HFF-Myc (cell line): ENCODE measurements around the gene RRP1B.
A peak's percentile ranks its signal among the peaks of the same experiment; 100 is the strongest.
"Not testable (repeated sequence)": the region's sequence is repeated elsewhere in the genome, so short reads cannot be mapped to it uniquely, and the experiment has no call there.

Experiments used
- DNase-seq: peaks from one replicate; pipeline ENCODE4 v3.0.0-alpha.2; 2011; ENCODE audit warnings: low read depth; ENCODE audit errors: extremely low read depth
- H3K4me3 ChIP-seq: replicated peaks from 2 replicates; pipeline ENCODE4 v1.5.1; 2011; ENCODE audit warnings: low read depth, mild to moderate bottlenecking, control low read depth, low read length
- CTCF ChIP-seq: IDR thresholded peaks from 2 replicates; pipeline ENCODE4 v1.5.1; 2012; ENCODE audit warnings: mild to moderate bottlenecking, low read depth, low read length, control low read depth; ENCODE audit errors: missing control alignments

The RRP1B gene

GRCh38 chr21:43697758-43698643, 38.6 kb downstream of the RRP1B start:
- H3K4me3 ChIP-seq = no peak overlapping the region
- no peak for DNase-seq

DNA sequence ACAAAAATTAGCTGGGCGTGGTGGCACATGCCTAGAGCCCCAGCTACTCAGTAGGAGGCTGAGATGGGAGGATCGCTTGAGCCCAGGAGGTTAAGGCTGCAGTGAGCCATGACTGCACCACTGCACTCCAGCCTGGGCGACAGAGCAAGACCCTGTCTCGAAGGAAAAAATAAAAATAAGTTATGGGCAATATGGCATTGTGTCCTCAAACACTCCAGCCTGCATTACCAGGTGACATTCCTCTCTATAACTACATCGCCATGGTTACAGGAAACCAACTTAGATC, 40.1 kb downstream of the RRP1B start:
- H3K4me3 ChIP-seq = not testable (repeated sequence)

More at GRCh38 chr21:43697758-43698643, 38.6 kb downstream of the RRP1B start:
- TF ChIP-seq CTCF = no peak

DNA sequence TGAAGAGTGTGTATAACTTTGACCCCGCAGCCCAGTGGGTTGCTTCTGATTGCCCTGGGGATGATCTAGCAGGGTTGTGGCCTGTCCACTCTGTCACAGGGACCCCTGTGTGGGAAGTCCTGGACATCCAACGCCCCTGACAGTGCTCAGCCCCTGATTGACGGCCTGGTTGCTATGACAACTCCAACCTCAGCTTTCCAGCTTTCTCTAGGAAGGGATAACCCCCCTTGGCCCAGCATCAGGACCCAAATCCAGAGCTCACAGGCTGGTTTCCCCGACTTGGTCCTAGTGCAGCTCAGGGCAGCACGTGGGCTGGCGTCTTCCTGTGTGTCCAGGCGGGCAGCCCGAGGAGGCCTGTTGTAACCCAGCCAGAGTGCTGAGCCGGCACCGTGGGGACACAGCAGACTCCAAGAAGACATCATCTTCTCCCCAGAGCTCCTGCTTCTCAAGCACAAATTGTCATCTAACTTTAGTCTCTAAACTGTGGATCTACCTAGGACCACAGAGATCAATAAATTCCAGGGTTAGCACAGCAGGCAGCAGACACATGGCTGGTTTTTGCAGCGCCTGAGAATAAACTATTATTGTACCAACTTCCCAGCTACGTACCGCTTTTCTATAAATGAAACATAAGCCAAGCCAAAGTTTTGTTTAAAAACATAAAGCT, 40.7 kb downstream of the RRP1B start:
- DNase-seq = no peak
- no peak overlapping the region for H3K4me3 ChIP-seq
- TF ChIP-seq CTCF = no peak

More for the DNA sequence above, 40.1 kb downstream of the RRP1B start:
- not testable (repeated sequence) for DNase-seq

DNA sequence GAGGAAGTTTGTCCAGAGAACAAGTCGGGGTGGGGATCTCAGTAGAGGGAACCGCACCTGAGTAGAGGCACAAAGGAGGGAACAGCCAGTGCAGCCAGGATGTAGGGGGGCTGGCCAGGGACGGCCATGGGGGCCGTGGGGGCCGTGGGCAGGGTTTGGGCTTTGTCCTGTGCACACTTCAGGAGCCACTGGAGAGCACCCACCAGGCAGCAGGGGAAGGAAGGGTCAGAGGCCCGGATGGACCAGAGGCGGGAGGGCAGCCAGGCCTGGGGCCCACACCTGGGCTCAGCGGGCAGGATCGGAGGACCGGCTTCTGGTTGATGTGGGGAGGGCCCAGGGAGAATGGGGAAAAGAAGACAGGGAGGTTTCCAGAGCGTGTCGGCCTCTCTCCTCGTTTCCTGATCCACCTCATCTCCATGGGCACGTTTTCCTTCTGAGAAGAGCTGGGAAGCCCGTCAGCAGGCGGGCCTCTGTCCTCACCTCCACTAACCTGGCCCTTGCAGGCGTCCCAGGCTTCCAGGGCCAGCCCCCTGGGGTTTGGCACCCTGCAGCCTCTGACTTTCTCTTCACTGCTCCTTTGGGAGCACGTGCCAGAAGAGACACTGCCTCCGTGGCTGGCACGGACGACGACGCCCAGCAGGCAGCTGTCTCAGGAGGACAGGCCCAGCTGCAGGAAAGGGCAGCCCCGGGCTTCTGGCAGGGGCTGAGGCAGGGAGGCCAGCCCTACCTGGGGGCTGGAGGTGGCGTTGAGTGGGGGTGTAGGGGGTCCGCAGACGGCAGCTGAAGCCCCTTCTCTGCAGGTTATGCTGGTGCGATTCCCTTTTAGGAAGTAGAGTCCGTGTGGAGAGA, 42.8 kb downstream of the RRP1B start:
- DNase-seq = no peak
- TF ChIP-seq CTCF = no peak
- no peak overlapping the region for H3K4me3 ChIP-seq

- no peak overlapping the region for H3K4me3 ChIP-seq
- DNase-seq = no peak
- TF ChIP-seq CTCF = no peak
Observed at GRCh38 chr21:43702785-43703034, 43.4 kb downstream of the RRP1B start.

DNA sequence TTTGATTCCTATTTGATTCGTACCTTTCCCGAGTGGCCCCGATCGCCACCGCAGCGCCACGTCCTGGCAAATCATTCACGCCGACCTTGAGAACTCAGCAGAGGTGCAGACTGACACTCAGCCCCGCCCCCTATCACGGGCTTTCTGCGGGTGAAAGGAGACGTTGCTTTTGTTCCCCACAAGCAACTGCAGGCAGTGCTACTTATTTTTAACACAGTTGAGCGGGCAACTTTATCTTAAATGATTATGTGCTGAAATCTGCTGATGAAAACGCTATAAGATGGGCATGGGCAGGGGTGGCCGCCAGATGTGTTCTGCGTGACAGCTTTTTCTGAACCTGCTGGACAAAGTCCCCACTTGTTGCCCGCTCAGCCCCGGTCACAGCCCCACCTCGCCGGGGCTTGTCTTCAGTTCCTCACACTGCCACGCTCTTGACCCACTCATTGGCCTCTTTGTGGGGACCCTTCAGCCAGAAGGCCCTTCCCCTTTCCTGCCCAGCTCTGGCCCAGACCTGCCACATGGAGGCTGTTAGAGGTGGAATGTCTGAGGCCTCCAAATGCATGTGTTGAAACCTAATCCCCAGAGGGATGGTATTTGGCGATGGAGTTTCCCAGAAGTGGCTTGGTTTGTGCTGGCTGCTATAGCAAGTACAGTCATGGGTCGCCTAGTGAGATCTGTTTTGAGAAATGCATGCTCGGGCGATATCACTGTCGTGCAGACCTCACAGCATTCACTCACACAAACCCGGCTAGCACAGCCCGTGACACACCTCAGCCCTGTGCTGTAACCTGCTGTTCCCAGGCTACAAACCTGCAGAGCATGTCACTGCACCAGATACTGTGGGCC, 43.9 kb downstream of the RRP1B start:
- TF ChIP-seq CTCF = no peak
- peak; percentile 56 for DNase-seq
- H3K4me3 ChIP-seq = no peak overlapping the region
